Measurements from ENCODE around the gene FBN2.

Gene FBN2

DNA sequence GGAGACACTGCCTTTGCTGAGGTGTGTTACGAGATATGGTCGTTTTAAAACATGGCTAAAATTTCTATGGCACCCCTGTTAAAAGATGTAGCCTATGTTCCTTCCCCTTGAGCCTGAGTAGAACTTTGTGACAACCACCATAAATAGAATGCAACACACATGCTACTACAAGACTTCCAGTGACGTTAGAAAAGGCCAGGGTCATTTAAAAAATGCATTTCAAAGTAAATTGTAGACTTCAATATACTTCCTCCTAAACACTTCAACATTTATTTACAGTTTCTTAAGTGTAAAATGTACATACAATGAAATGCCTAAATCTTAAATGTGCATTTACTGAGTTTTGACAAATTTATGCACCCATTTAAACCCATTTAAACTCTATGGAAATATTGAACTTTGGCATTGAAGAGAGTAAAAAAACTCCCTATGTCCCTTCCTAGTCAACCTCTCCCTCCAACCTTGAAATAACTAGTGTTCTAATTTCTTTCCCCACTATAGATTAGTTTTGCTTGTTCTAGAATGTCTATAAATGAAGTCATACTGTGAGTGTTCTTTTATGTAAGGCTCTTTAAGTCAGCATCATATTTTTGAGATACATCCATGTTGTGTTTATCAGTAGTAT, 294.0 kb downstream of the FBN2 start:
- DNase-seq (ENCODE audit: low read depth in 2 of 2): no peak
- TF ChIP-seq, protein P1, sequence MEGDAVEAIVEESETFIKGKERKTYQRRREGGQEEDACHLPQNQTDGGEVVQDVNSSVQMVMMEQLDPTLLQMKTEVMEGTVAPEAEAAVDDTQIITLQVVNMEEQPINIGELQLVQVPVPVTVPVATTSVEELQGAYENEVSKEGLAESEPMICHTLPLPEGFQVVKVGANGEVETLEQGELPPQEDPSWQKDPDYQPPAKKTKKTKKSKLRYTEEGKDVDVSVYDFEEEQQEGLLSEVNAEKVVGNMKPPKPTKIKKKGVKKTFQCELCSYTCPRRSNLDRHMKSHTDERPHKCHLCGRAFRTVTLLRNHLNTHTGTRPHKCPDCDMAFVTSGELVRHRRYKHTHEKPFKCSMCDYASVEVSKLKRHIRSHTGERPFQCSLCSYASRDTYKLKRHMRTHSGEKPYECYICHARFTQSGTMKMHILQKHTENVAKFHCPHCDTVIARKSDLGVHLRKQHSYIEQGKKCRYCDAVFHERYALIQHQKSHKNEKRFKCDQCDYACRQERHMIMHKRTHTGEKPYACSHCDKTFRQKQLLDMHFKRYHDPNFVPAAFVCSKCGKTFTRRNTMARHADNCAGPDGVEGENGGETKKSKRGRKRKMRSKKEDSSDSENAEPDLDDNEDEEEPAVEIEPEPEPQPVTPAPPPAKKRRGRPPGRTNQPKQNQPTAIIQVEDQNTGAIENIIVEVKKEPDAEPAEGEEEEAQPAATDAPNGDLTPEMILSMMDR (IDR thresholded peaks at IDR 0.05; ENCODE audit: low read depth, low read length): no peak
- no peak overlapping the region for H3K4me3 ChIP-seq (replicated peaks in 1 of 2; ENCODE audit: low read depth in 2 of 2, low read length in 2 of 2)

DNA sequence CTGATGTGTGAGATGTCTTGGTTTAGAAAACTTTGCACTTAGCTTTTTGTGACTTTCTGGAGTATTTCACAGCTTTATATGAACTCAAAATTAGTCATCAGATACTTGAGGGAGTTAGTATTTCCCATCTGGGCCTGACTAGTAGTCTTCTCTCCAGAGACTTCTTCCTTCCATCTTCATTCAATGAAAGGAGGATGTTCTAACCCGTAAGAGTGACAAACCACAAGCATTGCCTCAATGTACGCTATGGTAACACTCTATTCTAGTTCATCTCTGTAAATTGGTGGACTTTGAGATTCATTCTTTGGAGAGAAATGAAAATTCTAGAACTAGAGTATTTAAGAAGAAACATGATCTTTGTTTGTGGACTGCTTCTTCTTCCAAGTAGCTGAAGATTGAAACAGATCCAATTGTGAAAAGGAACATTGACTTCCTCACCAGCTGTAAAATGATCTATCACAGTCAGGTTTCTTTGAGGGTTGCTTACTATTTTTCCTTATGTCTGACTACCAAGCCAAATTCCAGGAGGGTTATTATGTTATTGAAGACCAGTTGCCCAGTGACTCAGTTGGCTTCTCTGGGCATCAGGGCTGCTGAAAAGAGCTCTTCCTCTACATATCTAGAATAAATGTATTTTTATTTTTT, 296.9 kb downstream of the FBN2 start:
- H3K4me3 ChIP-seq (replicated peaks in 1 of 2; ENCODE audit: low read depth in 2 of 2, low read length in 2 of 2): no peak overlapping the region
- DNase-seq (ENCODE audit: low read depth in 2 of 2): peak in 1 of 2 donors; percentile 73
- TF ChIP-seq, protein P1 (IDR thresholded peaks at IDR 0.05; ENCODE audit: low read depth, low read length): no peak

DNA sequence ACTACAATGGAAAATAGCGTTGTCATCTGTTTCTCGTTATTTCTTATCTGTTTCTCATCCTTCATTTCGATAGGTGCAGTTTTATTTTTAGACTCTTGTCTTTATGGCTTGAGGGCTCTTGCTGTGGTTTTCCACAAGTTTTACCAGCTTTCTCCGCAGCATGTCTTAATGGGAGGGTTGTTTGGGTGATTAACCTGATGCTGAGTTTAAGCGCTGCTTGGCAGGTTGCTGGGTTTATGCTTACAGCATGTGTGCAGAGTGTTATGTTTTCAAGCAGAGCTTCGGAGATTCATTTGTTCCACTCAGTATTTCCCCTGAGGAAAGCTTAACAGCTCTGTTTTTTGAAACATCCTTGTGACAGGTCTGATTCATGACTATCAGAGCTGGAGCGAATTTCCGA, 300.5 kb downstream of the FBN2 start:
- TF ChIP-seq, protein P1 (IDR thresholded peaks at IDR 0.05; ENCODE audit: low read depth, low read length): no peak
- DNase-seq (ENCODE audit: low read depth in 2 of 2): peak; percentile 36 to 38
- H3K4me3 ChIP-seq (replicated peaks in 1 of 2; ENCODE audit: low read depth in 2 of 2, low read length in 2 of 2): no peak overlapping the region

DNA sequence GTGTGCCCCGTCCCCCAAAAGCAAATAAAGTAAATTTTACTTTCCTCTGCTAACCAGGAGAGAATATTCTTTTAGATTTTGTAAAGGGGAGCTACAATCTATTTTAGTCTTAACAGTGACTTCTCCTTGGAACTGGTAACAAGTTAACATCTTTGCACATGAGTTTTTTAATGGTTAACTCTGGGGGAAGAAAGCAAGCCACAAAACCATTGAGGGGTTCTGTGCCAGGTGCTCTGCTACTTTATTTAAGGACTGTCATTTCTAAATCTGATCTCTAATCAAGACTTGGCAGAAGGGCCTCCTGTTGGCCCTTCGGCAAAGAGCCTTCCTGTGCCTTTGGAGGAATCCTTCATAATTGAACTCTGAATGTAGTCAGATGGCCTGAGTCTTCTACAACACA, 301.0 kb downstream of the FBN2 start:
- DNase-seq (ENCODE audit: low read depth in 2 of 2): no peak
- H3K4me3 ChIP-seq (replicated peaks in 1 of 2; ENCODE audit: low read depth in 2 of 2, low read length in 2 of 2): no peak overlapping the region
- TF ChIP-seq, protein P1 (IDR thresholded peaks at IDR 0.05; ENCODE audit: low read depth, low read length): no peak

DNA sequence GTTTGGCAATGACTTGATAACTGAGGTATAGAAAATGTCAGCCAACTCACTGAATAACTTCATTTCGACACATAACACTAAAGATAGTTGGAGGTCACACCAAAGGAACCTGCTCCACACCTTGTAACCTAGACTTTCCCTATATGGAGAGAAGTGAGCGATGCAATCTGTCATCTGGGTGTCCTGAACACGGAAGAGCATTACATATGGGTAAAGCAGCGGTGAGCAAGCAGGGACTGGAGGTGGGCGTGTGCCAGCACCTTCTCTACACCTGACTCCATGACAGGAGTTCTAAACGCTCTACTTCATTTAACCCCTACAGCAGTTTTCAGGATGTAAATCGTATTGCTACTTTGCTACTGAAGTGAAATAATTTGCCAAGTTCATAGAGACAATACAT, 301.7 kb downstream of the FBN2 start:
- H3K4me3 ChIP-seq (replicated peaks in 1 of 2; ENCODE audit: low read depth in 2 of 2, low read length in 2 of 2): no peak overlapping the region
- no peak for DNase-seq (ENCODE audit: low read depth in 2 of 2)
- TF ChIP-seq, protein P1 (IDR thresholded peaks at IDR 0.05; ENCODE audit: low read depth, low read length): no peak

DNA sequence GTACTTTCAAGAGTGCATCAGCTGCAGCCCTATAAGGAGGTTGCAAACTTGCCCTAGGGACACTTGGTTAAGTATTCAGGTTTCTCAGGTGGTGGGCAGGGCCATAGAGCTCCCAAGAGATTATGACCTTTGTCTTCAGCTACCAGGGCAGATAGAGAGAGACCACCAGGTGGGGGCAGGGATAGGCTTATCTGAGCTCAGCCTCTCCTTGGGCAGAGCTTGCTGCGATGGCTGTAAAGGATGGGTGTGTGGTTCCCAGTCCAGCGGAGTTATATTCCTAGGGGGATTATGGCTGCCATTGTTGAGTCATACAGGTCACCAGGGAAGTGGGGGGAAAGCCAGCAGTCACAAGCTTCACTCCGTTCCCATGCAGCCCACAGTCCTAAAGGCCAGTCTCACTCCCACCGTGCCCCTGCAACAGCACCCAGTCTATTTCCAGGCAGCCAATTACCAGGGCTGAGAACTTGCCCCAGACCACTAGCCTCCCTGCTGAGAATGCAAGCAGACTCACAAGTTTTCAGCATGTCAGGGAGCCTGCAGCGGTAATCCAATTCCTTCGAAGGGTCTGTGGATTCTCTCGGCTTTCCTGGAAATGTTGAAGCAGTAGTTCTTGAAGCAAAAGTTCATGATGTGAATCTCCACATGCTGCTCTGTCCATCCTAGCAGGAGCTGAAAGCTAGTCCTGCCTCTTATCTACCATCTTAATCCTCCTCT, 303.0 kb downstream of the FBN2 start:
- no peak for DNase-seq (ENCODE audit: low read depth in 2 of 2)
- TF ChIP-seq, protein P1 (IDR thresholded peaks at IDR 0.05; ENCODE audit: low read depth, low read length): no peak
- H3K4me3 ChIP-seq (replicated peaks in 1 of 2; ENCODE audit: low read depth in 2 of 2, low read length in 2 of 2): no peak overlapping the region
